Liver (tissue), 9 donors: ENCODE results near the gene HES3. TPM values are rescaled to one million over a fixed set of nuclear protein-coding genes. Genes with fewer than 3 reads are reported as not detected.

Source experiments
- DNase-seq: peaks from one replicate; pipeline ENCODE4 v3.0.0-alpha.2; 2017; ENCODE audit warnings: low spot score
- H3K27ac ChIP-seq, 2 donors: one replicate each; pipeline ENCODE4 v1.7.0; 2013; ENCODE audit warnings: inconsistent platforms in 2 of 2, low read length in 2 of 2, control low read depth in 1 of 2, low read depth in 1 of 2, mild to moderate bottlenecking in 1 of 2
- H3K27me3 ChIP-seq, 4 donors: one replicate each; pipeline versions ENCODE4 v1.6.1 to v1.7.0; 2013; ENCODE audit warnings: low read length in 3 of 4, inconsistent platforms in 1 of 4, mild to moderate bottlenecking in 1 of 4, moderate library complexity in 1 of 4; ENCODE audit not compliant: control insufficient read depth in 4 of 4, insufficient read depth in 4 of 4
- H3K36me3 ChIP-seq, 4 donors: one replicate each; pipeline versions ENCODE4 v1.6.1 to v1.7.0; 2013; ENCODE audit warnings: low read length in 3 of 4, mild to moderate bottlenecking in 3 of 4, low read depth in 1 of 4, moderate library complexity in 1 of 4; ENCODE audit not compliant: control insufficient read depth in 4 of 4, insufficient read depth in 3 of 4
- H3K4me1 ChIP-seq, 4 donors: one replicate each; pipeline versions ENCODE4 v1.6.1 to v1.7.0; 2013; ENCODE audit warnings: low read length in 3 of 4, mild to moderate bottlenecking in 3 of 4, moderate library complexity in 1 of 4; ENCODE audit not compliant: control insufficient read depth in 4 of 4, insufficient read depth in 4 of 4
- H3K4me3 ChIP-seq, 3 donors: one replicate each; pipeline versions ENCODE4 v1.6.1 to v1.7.0; 2013; ENCODE audit warnings: low read length in 3 of 3, control low read depth in 1 of 3, low read depth in 1 of 3, mild to moderate bottlenecking in 1 of 3
- H3K9ac ChIP-seq, 2 donors: one replicate each; pipeline ENCODE4 v1.7.0; 2013; ENCODE audit warnings: low read length in 2 of 2, mild to moderate bottlenecking in 2 of 2, moderate library complexity in 2 of 2, control low read depth in 1 of 2, low read depth in 1 of 2
- H3K9me3 ChIP-seq, 4 donors: one replicate each; pipeline versions ENCODE4 v1.6.1 to v1.7.0; 2013; ENCODE audit warnings: low read length in 3 of 4; ENCODE audit not compliant: control insufficient read depth in 4 of 4
- ATF3 ChIP-seq: IDR thresholded peaks from 2 replicates; pipeline ENCODE4 v1.6.1; 2016; ENCODE audit warnings: antibody characterized with exemption
- CTCF ChIP-seq: fragments of 150-350 bp; IDR thresholded peaks from 2 replicates; pipeline ENCODE4 v1.5.1; 2017; ENCODE audit warnings: improper control_type of control experiment, low read depth, low read length; ENCODE audit not compliant: missing input control
- EGR1 ChIP-seq, 2 donors: IDR thresholded peaks; 2 replicates each; pipeline ENCODE4 v1.6.1; 2016 to 2018; ENCODE audit warnings: antibody characterized with exemption in 2 of 2, low read depth in 2 of 2
- FOXA1 ChIP-seq: IDR thresholded peaks from 2 replicates; pipeline ENCODE4 v1.6.1; 2016; ENCODE audit warnings: antibody characterized with exemption
- FOXA2 ChIP-seq: IDR thresholded peaks from 2 replicates; pipeline ENCODE4 v1.6.1; 2016; ENCODE audit warnings: antibody characterized with exemption
- GABPA ChIP-seq, 2 donors: IDR thresholded peaks in 1 of 2; conservative IDR thresholded peaks in 1 of 2; 2 replicates each; pipeline ENCODE4 v1.6.1; 2016; ENCODE audit warnings: antibody characterized with exemption in 2 of 2, mild to moderate bottlenecking in 1 of 2, moderate library complexity in 1 of 2
- HNF4A ChIP-seq, 2 donors: conservative IDR thresholded peaks; 2 replicates each; pipeline ENCODE4 v1.6.1; 2016; ENCODE audit warnings: antibody characterized with exemption in 2 of 2, mild to moderate bottlenecking in 2 of 2
- HNF4G ChIP-seq: IDR thresholded peaks from 2 replicates; pipeline ENCODE4 v1.6.1; 2016; ENCODE audit warnings: antibody characterized with exemption
- JUND ChIP-seq, 2 donors: IDR thresholded peaks; 2 replicates each; pipeline ENCODE4 v1.6.1; 2016; ENCODE audit warnings: antibody characterized with exemption in 2 of 2
- MAX ChIP-seq: IDR thresholded peaks from 2 replicates; pipeline ENCODE4 v1.6.1; 2016; ENCODE audit warnings: antibody characterized with exemption
- NR2F2 ChIP-seq: IDR thresholded peaks from 2 replicates; pipeline ENCODE4 v1.6.1; 2016; ENCODE audit warnings: antibody characterized with exemption
- RAD21 ChIP-seq, 2 donors: IDR thresholded peaks; 2 replicates each; pipeline ENCODE4 v1.6.1; 2016; ENCODE audit warnings: antibody characterized with exemption in 2 of 2, mild to moderate bottlenecking in 2 of 2
- REST ChIP-seq: IDR thresholded peaks from 2 replicates; pipeline ENCODE4 v1.6.1; 2016; ENCODE audit warnings: antibody characterized with exemption, mild to moderate bottlenecking
- RXRA ChIP-seq, 2 donors: IDR thresholded peaks; 2 replicates each; pipeline ENCODE4 v1.6.1; 2017 to 2018; ENCODE audit warnings: antibody characterized with exemption in 2 of 2, mild to moderate bottlenecking in 1 of 2
- SP1 ChIP-seq: IDR thresholded peaks from 2 replicates; pipeline ENCODE4 v1.6.1; 2018; ENCODE audit warnings: antibody characterized with exemption, mild to moderate bottlenecking
- TAF1 ChIP-seq: conservative IDR thresholded peaks from 2 replicates; pipeline ENCODE4 v1.6.1; 2016; ENCODE audit warnings: antibody characterized with exemption, mild to moderate bottlenecking
- YY1 ChIP-seq: IDR thresholded peaks from 2 replicates; pipeline ENCODE4 v1.6.1; 2016; ENCODE audit warnings: antibody characterized with exemption, mild to moderate bottlenecking
- ZBTB33 ChIP-seq: IDR thresholded peaks from 2 replicates; pipeline ENCODE4 v1.6.1; 2016; ENCODE audit warnings: antibody characterized with exemption
- WGBS: extraction: QIAGEN DNeasy Blood & Tissue Kit; methylation state at CpG from one replicate; pipeline ENCODE4 v1.1.7; 2013; 5-methylcytosine and 5-hydroxymethylcytosine counted together
- polyA plus RNA-seq, 2 donors: library from polyadenylated mRNA; stranded (reverse) in 1 of 2; unstranded in 1 of 2; fragments of 200-250 nt in 1 of 2; fragments of >200 nt in 1 of 2; fragmentation: Nextera tagmentation in 1 of 2; extraction: Ambion mirVana in 1 of 2; gene quantifications; one replicate each; pipeline versions ENCODE4 v1.2.1 to v1.2.3, GENCODE V29; 2013 to 2015
- total RNA-seq, 2 donors: library from RNA; depleted of rRNA; stranded (reverse); fragments of >200 nt; gene quantifications; one replicate each; pipeline ENCODE4 v1.2.3, GENCODE V29; 2014
- donor health status: healthy.
- donor health status: healthy.
- donor health status: healthy.
- donor health status: healthy.
- donor health status: healthy.

The HES3 gene
- total and polyA plus RNA-seq, 4 donors, result not detected

GRCh38 chr1:6294890-6295556, 51.0 kb downstream of the HES3 start:
- Histone ChIP-seq H3K4me3 (no peak overlapping the region), H3K27ac (no peak overlapping the region), H3K9me3 (peaks cover 0 to 4% (median 0%) of the 10 kb centered on the region in 4 donors), H3K27me3 (no peaks in the 10 kb centered on the region), H3K9ac (no peak overlapping the region), H3K4me1 (no peaks in the 10 kb centered on the region), H3K36me3 (peaks cover 0 to 6% (median 5%) of the 10 kb centered on the region in 4 donors)
- TF ChIP-seq TAF1 (no peak), YY1 (no peak), EGR1 (IDR thresholded peaks at IDR 0.05; ENCODE audit: low read depth in 2 of 2) (no peak), MAX (no peak), NR2F2 (no peak), FOXA1 (no peak), ZBTB33 (no peak), SP1 (no peak), JUND (IDR thresholded peaks at IDR 0.05) (no peak), RAD21 (IDR thresholded peaks at IDR 0.05) (no peak), GABPA (IDR thresholded peaks at IDR 0.05 in 1 of 2, conservative IDR thresholded peaks at IDR 0.05 in 1 of 2) (no peak), RXRA (IDR thresholded peaks at IDR 0.05) (no peak), HNF4G (no peak), ATF3 (no peak), CTCF (no peak), REST (no peak), HNF4A (conservative IDR thresholded peaks at IDR 0.05) (no peak), FOXA2 (no peak)
- no peak for DNase-seq
- WGBS, result 87% methylated on average over 23 of the region's 23 CpGs

Other genes with a start within 250 kb of the HES3 start
- gene KCNAB2, start 198.3 kb upstream of the HES3 start, total RNA-seq, result 1 to 10 TPM; 5.1 to 5.9 TPM
- 1 to 10 TPM; 1.8 to 3.9 TPM for gene KCNAB2, start 198.3 kb upstream of the HES3 start, polyA plus RNA-seq
- gene CHD5, start 63.9 kb upstream of the HES3 start, total RNA-seq, result under 1 TPM; under 0.01 to 0.08 TPM
- not detected for gene CHD5, start 63.9 kb upstream of the HES3 start, polyA plus RNA-seq
- gene RPL22, start 44.6 kb upstream of the HES3 start, total RNA-seq, result 10 to 100 TPM; 38.9 to 77.9 TPM
- 100 to 1,000 TPM in 1 of 2 donors, 10 to 100 TPM in 1; 76.7 to 105 TPM for gene RPL22, start 44.6 kb upstream of the HES3 start, polyA plus RNA-seq
- 10 to 100 TPM in 1 of 2 donors, 1 to 10 TPM in 1; 7.6 to 13.7 TPM for gene RNF207, start 38.1 kb upstream of the HES3 start, total RNA-seq
- 1 to 10 TPM; 3.3 to 4.0 TPM for gene RNF207, start 38.1 kb upstream of the HES3 start, polyA plus RNA-seq
- gene ICMT, start 8.2 kb upstream of the HES3 start, total RNA-seq, result 10 to 100 TPM; 26.8 to 38.2 TPM
- gene ICMT, start 8.2 kb upstream of the HES3 start, polyA plus RNA-seq, result 10 to 100 TPM in 1 of 2 donors, 1 to 10 TPM in 1; 7.1 to 16.8 TPM
- 1 to 10 TPM in 1 of 2 donors, under 1 TPM in 1; 0.37 to 5.9 TPM for gene GPR153, start 16.9 kb downstream of the HES3 start, total RNA-seq
- gene GPR153, start 16.9 kb downstream of the HES3 start, polyA plus RNA-seq, result 1 to 10 TPM; 2.2 to 3.3 TPM
- 10 to 100 TPM in 1 of 2 donors, 1 to 10 TPM in 1; 8.7 to 11.0 TPM for gene ACOT7, start 149.6 kb downstream of the HES3 start, total RNA-seq
- gene ACOT7, start 149.6 kb downstream of the HES3 start, polyA plus RNA-seq, result 10 to 100 TPM in 1 of 2 donors, 1 to 10 TPM in 1; 9.7 to 14.4 TPM
- gene HES2, start 175.7 kb downstream of the HES3 start, total RNA-seq, result not detected
- gene HES2, start 175.7 kb downstream of the HES3 start, polyA plus RNA-seq, result under 1 TPM in 1 of 2 donors, not detected in 1; 0.10 TPM
- gene ESPN, start 180.6 kb downstream of the HES3 start, total RNA-seq, result 10 to 100 TPM; 61.5 to 66.1 TPM
- 100 to 1,000 TPM in 1 of 2 donors, 10 to 100 TPM in 1; 70.3 to 103 TPM for gene ESPN, start 180.6 kb downstream of the HES3 start, polyA plus RNA-seq
- gene TNFRSF25, start 222.0 kb downstream of the HES3 start, total RNA-seq, result 1 to 10 TPM; 2.2 to 2.6 TPM
- 1 to 10 TPM in 1 of 2 donors, under 1 TPM in 1; 0.78 to 1.9 TPM for gene TNFRSF25, start 222.0 kb downstream of the HES3 start, polyA plus RNA-seq
- 1 to 10 TPM; 1.4 to 1.9 TPM for gene PLEKHG5, start 247.5 kb downstream of the HES3 start, total RNA-seq
- gene PLEKHG5, start 247.5 kb downstream of the HES3 start, polyA plus RNA-seq, result under 1 TPM; 0.28 to 0.81 TPM